Measurements from ENCODE around the gene ADAM21.
"Not testable (repeated sequence)": the region's sequence is repeated elsewhere in the genome, so short reads cannot be mapped to it uniquely, and the experiment has no call there.

ADAM21 gene

DNA sequence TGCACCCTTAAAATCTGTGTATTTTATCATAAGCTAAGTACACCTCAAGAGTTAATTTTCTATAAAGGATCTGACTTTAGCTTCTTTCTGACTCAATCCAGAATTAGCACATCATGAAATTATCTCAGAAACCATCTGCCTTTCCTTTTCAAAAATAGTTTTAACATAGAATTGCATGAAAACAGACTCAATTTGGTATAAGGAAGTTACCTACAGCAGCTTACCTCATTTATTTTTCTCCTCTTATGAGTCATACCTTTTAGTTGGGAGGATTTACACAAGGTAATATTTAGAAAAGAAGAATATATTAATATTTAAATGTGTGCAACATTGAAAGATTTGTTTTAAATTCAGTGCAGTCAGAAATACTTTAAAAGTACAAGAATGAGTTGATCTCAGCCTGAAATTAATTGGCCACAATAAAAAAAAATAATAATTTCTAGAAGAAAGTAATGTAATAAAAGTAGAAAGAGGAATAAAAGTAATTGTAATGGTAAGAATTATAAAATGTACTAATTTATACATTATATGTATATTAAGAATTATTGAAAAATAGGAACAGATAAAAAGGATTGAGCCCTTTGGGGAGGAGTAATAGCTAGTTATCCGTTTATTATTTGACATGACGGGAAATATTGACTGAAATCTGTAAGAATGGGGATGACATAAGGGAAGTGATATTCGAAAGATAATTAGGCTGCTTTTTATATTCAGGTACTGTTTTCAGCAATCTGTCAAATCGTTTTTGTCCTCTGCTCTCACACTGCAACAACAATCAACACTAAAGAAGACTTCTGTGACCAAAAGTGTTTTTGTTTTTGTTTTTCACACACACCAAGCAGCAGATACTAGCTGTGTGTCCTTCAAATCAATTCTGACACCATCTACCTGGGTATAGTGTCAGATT is 20.5 kb downstream of the ADAM21 start:
- no peak overlapping the region for H3K4me2 ChIP-seq (ENCODE audit: low read depth, low read length, poor library complexity, severe bottlenecking)
- no peaks in the 10 kb centered on the region for H3K9me2 ChIP-seq (replicated peaks; ENCODE audit: low read depth, low read length)
- H3K27me3 ChIP-seq (ENCODE audit: insufficient read depth, low read length, poor library complexity, severe bottlenecking), result no peaks in the 10 kb centered on the region
- H3K4me3 ChIP-seq (ENCODE audit: low read length, poor library complexity, severe bottlenecking), result no peak overlapping the region
- no peak overlapping the region for H2AFZ ChIP-seq (ENCODE audit: low read length)
- no peak overlapping the region for H3K9ac ChIP-seq (ENCODE audit: low read depth, low read length, poor library complexity, severe bottlenecking)
- H3K9me3 ChIP-seq (ENCODE audit: insufficient read depth, low read depth, low read length), result no peaks in the 10 kb centered on the region
- no peaks in the 10 kb centered on the region for H4K20me1 ChIP-seq (ENCODE audit: insufficient read depth, low read length, poor library complexity, severe bottlenecking)
- H3K79me2 ChIP-seq (ENCODE audit: insufficient read depth, low read length), result no peaks in the 10 kb centered on the region
- no peak for TF ChIP-seq EZH2phosphoT487 (IDR thresholded peaks at IDR 0.05; ENCODE audit: borderline replicate concordance)
- TF ChIP-seq, protein P1, sequence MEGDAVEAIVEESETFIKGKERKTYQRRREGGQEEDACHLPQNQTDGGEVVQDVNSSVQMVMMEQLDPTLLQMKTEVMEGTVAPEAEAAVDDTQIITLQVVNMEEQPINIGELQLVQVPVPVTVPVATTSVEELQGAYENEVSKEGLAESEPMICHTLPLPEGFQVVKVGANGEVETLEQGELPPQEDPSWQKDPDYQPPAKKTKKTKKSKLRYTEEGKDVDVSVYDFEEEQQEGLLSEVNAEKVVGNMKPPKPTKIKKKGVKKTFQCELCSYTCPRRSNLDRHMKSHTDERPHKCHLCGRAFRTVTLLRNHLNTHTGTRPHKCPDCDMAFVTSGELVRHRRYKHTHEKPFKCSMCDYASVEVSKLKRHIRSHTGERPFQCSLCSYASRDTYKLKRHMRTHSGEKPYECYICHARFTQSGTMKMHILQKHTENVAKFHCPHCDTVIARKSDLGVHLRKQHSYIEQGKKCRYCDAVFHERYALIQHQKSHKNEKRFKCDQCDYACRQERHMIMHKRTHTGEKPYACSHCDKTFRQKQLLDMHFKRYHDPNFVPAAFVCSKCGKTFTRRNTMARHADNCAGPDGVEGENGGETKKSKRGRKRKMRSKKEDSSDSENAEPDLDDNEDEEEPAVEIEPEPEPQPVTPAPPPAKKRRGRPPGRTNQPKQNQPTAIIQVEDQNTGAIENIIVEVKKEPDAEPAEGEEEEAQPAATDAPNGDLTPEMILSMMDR (conservative IDR thresholded peaks at IDR 0.05; ENCODE audit: low read length), result no peak
- no peaks in the 10 kb centered on the region for H3K4me1 ChIP-seq (ENCODE audit: insufficient read depth, low read length, poor library complexity, severe bottlenecking)
- H3F3A ChIP-seq (ENCODE audit: low read depth), result no peaks in the 10 kb centered on the region
- H3K36me3 ChIP-seq (ENCODE audit: insufficient read depth, low read length), result no peaks in the 10 kb centered on the region

DNA sequence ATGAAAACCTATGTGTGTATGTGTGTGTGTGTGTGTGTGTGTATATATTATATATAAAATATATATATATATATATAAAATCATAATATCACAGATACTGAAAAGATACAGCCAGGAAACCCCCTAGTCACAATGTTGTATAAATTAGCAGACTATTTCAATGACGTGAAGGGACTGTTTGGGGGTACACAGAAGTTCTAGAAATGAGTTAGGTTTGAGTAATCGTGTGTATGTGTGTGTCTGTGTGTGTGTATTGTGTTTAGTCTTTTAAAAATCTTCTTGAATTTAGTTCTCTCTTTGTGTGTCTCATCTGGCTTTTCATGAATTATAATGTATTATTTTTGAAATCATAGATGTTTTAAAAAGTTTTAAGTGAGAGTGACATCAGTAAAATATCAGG is 21.9 kb downstream of the ADAM21 start:
- H3K4me2 ChIP-seq (ENCODE audit: low read depth, low read length, poor library complexity, severe bottlenecking), result no peak overlapping the region
- TF ChIP-seq EZH2phosphoT487 (IDR thresholded peaks at IDR 0.05; ENCODE audit: borderline replicate concordance), result no peak
- TF ChIP-seq, protein P1 (conservative IDR thresholded peaks at IDR 0.05; ENCODE audit: low read length), result no peak
- no peaks in the 10 kb centered on the region for H4K20me1 ChIP-seq (ENCODE audit: insufficient read depth, low read length, poor library complexity, severe bottlenecking)

DNA sequence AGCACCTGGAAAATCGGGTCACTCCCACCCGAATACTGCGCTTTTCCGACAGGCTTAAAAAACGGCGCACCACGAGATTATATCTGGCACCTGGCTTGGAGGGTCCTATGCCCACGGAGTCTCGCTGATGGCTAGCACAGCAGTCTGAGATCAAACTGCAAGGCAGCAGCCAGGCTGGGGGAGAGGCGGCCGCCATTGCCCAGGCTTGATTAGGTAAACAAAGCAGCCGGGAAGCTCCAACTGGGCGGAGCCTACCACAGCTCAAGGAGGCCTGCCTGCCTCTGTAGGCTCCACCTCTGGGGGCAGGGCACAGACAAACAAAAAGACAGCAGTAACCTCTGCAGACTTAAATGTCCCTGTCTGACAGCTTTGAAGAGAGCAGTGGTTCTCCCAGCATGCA is 23.5 kb downstream of the ADAM21 start:
- H3K27me3 ChIP-seq (ENCODE audit: insufficient read depth, low read length, poor library complexity, severe bottlenecking); H3K9me3 ChIP-seq (ENCODE audit: insufficient read depth, low read depth, low read length); H3K4me2 ChIP-seq (ENCODE audit: low read depth, low read length, poor library complexity, severe bottlenecking); H2AFZ ChIP-seq (ENCODE audit: low read length); H3K36me3 ChIP-seq (ENCODE audit: insufficient read depth, low read length); H3F3A ChIP-seq (ENCODE audit: low read depth); H3K79me2 ChIP-seq (ENCODE audit: insufficient read depth, low read length); H3K9ac ChIP-seq (ENCODE audit: low read depth, low read length, poor library complexity, severe bottlenecking); H3K4me1 ChIP-seq (ENCODE audit: insufficient read depth, low read length, poor library complexity, severe bottlenecking); H3K9me2 ChIP-seq (replicated peaks; ENCODE audit: low read depth, low read length); H4K20me1 ChIP-seq (ENCODE audit: insufficient read depth, low read length, poor library complexity, severe bottlenecking); H3K4me3 ChIP-seq (ENCODE audit: low read length, poor library complexity, severe bottlenecking): not testable (repeated sequence)

More for the DNA sequence above, 21.9 kb downstream of the ADAM21 start:
- no peaks in the 10 kb centered on the region for H3K36me3 ChIP-seq (ENCODE audit: insufficient read depth, low read length)
- H3K9me2 ChIP-seq (replicated peaks; ENCODE audit: low read depth, low read length), result no peaks in the 10 kb centered on the region
- H3K4me3 ChIP-seq (ENCODE audit: low read length, poor library complexity, severe bottlenecking), result no peak overlapping the region
- no peaks in the 10 kb centered on the region for H3K79me2 ChIP-seq (ENCODE audit: insufficient read depth, low read length)
- H3K9ac ChIP-seq (ENCODE audit: low read depth, low read length, poor library complexity, severe bottlenecking), result no peak overlapping the region
- no peak overlapping the region for H2AFZ ChIP-seq (ENCODE audit: low read length)
- H3K9me3 ChIP-seq (ENCODE audit: insufficient read depth, low read depth, low read length), result no peaks in the 10 kb centered on the region
- no peaks in the 10 kb centered on the region for H3K4me1 ChIP-seq (ENCODE audit: insufficient read depth, low read length, poor library complexity, severe bottlenecking)
- no peaks in the 10 kb centered on the region for H3K27me3 ChIP-seq (ENCODE audit: insufficient read depth, low read length, poor library complexity, severe bottlenecking)
- no peaks in the 10 kb centered on the region for H3F3A ChIP-seq (ENCODE audit: low read depth)

DNA sequence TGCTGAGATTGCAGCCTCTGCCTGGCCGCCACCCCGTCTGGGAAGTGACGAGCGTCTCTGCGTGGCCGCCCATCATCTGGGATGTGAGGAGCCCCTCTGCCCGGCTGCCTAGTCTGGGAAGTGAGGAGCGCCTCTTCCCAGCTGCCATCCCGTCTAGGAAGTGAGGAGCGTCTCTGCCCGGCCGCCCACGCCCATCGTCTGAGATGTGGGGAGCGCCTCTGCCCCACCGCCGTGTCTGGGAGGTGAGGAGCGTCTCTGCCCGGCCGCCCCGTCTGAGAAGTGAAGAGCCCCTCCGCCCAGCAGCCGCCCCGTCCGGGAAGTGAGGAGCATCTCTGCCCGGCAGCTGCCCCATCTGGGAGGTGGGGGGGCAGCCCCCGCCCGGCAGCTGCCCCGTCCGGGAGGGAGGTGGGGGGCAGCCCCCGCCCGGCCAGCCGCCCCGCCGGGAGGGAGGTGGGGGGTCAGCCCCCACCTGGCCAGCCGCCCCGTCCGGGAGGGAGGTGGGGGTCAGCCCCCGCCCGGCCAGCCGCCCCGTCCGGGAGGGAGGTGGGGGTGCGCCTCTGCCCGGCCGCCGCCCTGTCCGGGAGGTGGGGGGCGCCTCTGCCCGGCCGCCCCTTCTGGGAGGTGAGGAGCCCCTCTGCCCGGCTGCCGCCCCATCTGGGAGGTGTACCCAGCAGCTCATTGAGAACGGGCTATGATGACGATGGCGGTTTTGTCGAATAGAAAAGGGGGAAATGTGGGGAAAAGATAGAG is 25.6 kb downstream of the ADAM21 start:
- H3K36me3 ChIP-seq (ENCODE audit: insufficient read depth, low read length); H3K4me3 ChIP-seq (ENCODE audit: low read length, poor library complexity, severe bottlenecking); H3K79me2 ChIP-seq (ENCODE audit: insufficient read depth, low read length); H3K9me2 ChIP-seq (replicated peaks; ENCODE audit: low read depth, low read length); H3K27me3 ChIP-seq (ENCODE audit: insufficient read depth, low read length, poor library complexity, severe bottlenecking); H3K4me2 ChIP-seq (ENCODE audit: low read depth, low read length, poor library complexity, severe bottlenecking); H3K9ac ChIP-seq (ENCODE audit: low read depth, low read length, poor library complexity, severe bottlenecking); H3K4me1 ChIP-seq (ENCODE audit: insufficient read depth, low read length, poor library complexity, severe bottlenecking); H3K9me3 ChIP-seq (ENCODE audit: insufficient read depth, low read depth, low read length); H2AFZ ChIP-seq (ENCODE audit: low read length); H3F3A ChIP-seq (ENCODE audit: low read depth); H4K20me1 ChIP-seq (ENCODE audit: insufficient read depth, low read length, poor library complexity, severe bottlenecking): not testable (repeated sequence)
